Activated naive CD4-positive, alpha-beta T cell treated with anti-CD3 and anti-CD28 coated beads, Interleukin-2, amount 50 U/mL, for 72 hours (primary cell): ENCODE results near the gene PLA2G12B. TPM values are rescaled to one million over a fixed set of nuclear protein-coding genes. Genes with fewer than 3 reads are reported as not detected.

Source experiments
- total RNA-seq, 2 donors: library from RNA; stranded (reverse); gene quantifications; one replicate each; pipeline ENCODE4 v1.2.3, GENCODE V29; 2022

Gene PLA2G12B
- total RNA-seq, 2 donors from 2014 or later, result not detected

Other genes starting within 250 kb of the PLA2G12B start
- not detected for gene OIT3, start 61.1 kb downstream of the PLA2G12B start, total RNA-seq
- 10 to 100 TPM in 1 of 2 donors, 1 to 10 TPM in 1; 9.5 to 62.2 TPM for gene P4HA1, start 142.1 kb upstream of the PLA2G12B start, total RNA-seq
- gene NUDT13, start 155.6 kb upstream of the PLA2G12B start, total RNA-seq, result 1 to 10 TPM in 1 of 2 donors, under 1 TPM in 1; 0.18 to 1.2 TPM
- gene ECD, start 213.2 kb upstream of the PLA2G12B start, total RNA-seq, result 10 to 100 TPM; 31.7 to 39.6 TPM
- gene FAM149B1, start 213.3 kb upstream of the PLA2G12B start, total RNA-seq, result 10 to 100 TPM; 14.8 to 17.3 TPM